Liver (tissue), 9 donors: ENCODE data around the gene PRKD1. TPM values are rescaled to one million over a fixed set of nuclear protein-coding genes. Genes with fewer than 3 reads are reported as not detected.

Source experiments
- DNase-seq: peaks from one replicate; pipeline ENCODE4 v3.0.0-alpha.2; 2017; ENCODE audit warnings: low spot score
- H3K27ac ChIP-seq, 2 donors: one replicate each; pipeline ENCODE4 v1.7.0; 2013; ENCODE audit warnings: inconsistent platforms in 2 of 2, low read length in 2 of 2, control low read depth in 1 of 2, low read depth in 1 of 2, mild to moderate bottlenecking in 1 of 2
- H3K27me3 ChIP-seq, 4 donors: one replicate each; pipeline versions ENCODE4 v1.6.1 to v1.7.0; 2013; ENCODE audit warnings: low read length in 3 of 4, inconsistent platforms in 1 of 4, mild to moderate bottlenecking in 1 of 4, moderate library complexity in 1 of 4; ENCODE audit not compliant: control insufficient read depth in 4 of 4, insufficient read depth in 4 of 4
- H3K36me3 ChIP-seq, 4 donors: one replicate each; pipeline versions ENCODE4 v1.6.1 to v1.7.0; 2013; ENCODE audit warnings: low read length in 3 of 4, mild to moderate bottlenecking in 3 of 4, low read depth in 1 of 4, moderate library complexity in 1 of 4; ENCODE audit not compliant: control insufficient read depth in 4 of 4, insufficient read depth in 3 of 4
- H3K4me1 ChIP-seq, 4 donors: one replicate each; pipeline versions ENCODE4 v1.6.1 to v1.7.0; 2013; ENCODE audit warnings: low read length in 3 of 4, mild to moderate bottlenecking in 3 of 4, moderate library complexity in 1 of 4; ENCODE audit not compliant: control insufficient read depth in 4 of 4, insufficient read depth in 4 of 4
- H3K4me3 ChIP-seq, 3 donors: one replicate each; pipeline versions ENCODE4 v1.6.1 to v1.7.0; 2013; ENCODE audit warnings: low read length in 3 of 3, control low read depth in 1 of 3, low read depth in 1 of 3, mild to moderate bottlenecking in 1 of 3
- H3K9ac ChIP-seq, 2 donors: one replicate each; pipeline ENCODE4 v1.7.0; 2013; ENCODE audit warnings: low read length in 2 of 2, mild to moderate bottlenecking in 2 of 2, moderate library complexity in 2 of 2, control low read depth in 1 of 2, low read depth in 1 of 2
- H3K9me3 ChIP-seq, 4 donors: one replicate each; pipeline versions ENCODE4 v1.6.1 to v1.7.0; 2013; ENCODE audit warnings: low read length in 3 of 4; ENCODE audit not compliant: control insufficient read depth in 4 of 4
- CTCF ChIP-seq: fragments of 150-350 bp; IDR thresholded peaks from 2 replicates; pipeline ENCODE4 v1.5.1; 2017; ENCODE audit warnings: improper control_type of control experiment, low read depth, low read length; ENCODE audit not compliant: missing input control
- EGR1 ChIP-seq, 2 donors: IDR thresholded peaks; 2 replicates each; pipeline ENCODE4 v1.6.1; 2016 to 2018; ENCODE audit warnings: antibody characterized with exemption in 2 of 2, low read depth in 2 of 2
- FOXA1 ChIP-seq: IDR thresholded peaks from 2 replicates; pipeline ENCODE4 v1.6.1; 2016; ENCODE audit warnings: antibody characterized with exemption
- FOXA2 ChIP-seq: IDR thresholded peaks from 2 replicates; pipeline ENCODE4 v1.6.1; 2016; ENCODE audit warnings: antibody characterized with exemption
- HNF4A ChIP-seq, 2 donors: conservative IDR thresholded peaks; 2 replicates each; pipeline ENCODE4 v1.6.1; 2016; ENCODE audit warnings: antibody characterized with exemption in 2 of 2, mild to moderate bottlenecking in 2 of 2
- HNF4G ChIP-seq: IDR thresholded peaks from 2 replicates; pipeline ENCODE4 v1.6.1; 2016; ENCODE audit warnings: antibody characterized with exemption
- JUND ChIP-seq, 2 donors: IDR thresholded peaks; 2 replicates each; pipeline ENCODE4 v1.6.1; 2016; ENCODE audit warnings: antibody characterized with exemption in 2 of 2
- MAX ChIP-seq: IDR thresholded peaks from 2 replicates; pipeline ENCODE4 v1.6.1; 2016; ENCODE audit warnings: antibody characterized with exemption
- NR2F2 ChIP-seq: IDR thresholded peaks from 2 replicates; pipeline ENCODE4 v1.6.1; 2016; ENCODE audit warnings: antibody characterized with exemption
- RAD21 ChIP-seq, 2 donors: IDR thresholded peaks; 2 replicates each; pipeline ENCODE4 v1.6.1; 2016; ENCODE audit warnings: antibody characterized with exemption in 2 of 2, mild to moderate bottlenecking in 2 of 2
- REST ChIP-seq: IDR thresholded peaks from 2 replicates; pipeline ENCODE4 v1.6.1; 2016; ENCODE audit warnings: antibody characterized with exemption, mild to moderate bottlenecking
- RXRA ChIP-seq, 2 donors: IDR thresholded peaks; 2 replicates each; pipeline ENCODE4 v1.6.1; 2017 to 2018; ENCODE audit warnings: antibody characterized with exemption in 2 of 2, mild to moderate bottlenecking in 1 of 2
- SP1 ChIP-seq: IDR thresholded peaks from 2 replicates; pipeline ENCODE4 v1.6.1; 2018; ENCODE audit warnings: antibody characterized with exemption, mild to moderate bottlenecking
- YY1 ChIP-seq: IDR thresholded peaks from 2 replicates; pipeline ENCODE4 v1.6.1; 2016; ENCODE audit warnings: antibody characterized with exemption, mild to moderate bottlenecking
- WGBS: extraction: QIAGEN DNeasy Blood & Tissue Kit; methylation state at CpG from one replicate; pipeline ENCODE4 v1.1.7; 2013; 5-methylcytosine and 5-hydroxymethylcytosine counted together
- polyA plus RNA-seq, 2 donors: library from polyadenylated mRNA; stranded (reverse) in 1 of 2; unstranded in 1 of 2; fragments of 200-250 nt in 1 of 2; fragments of >200 nt in 1 of 2; fragmentation: Nextera tagmentation in 1 of 2; extraction: Ambion mirVana in 1 of 2; gene quantifications; one replicate each; pipeline versions ENCODE4 v1.2.1 to v1.2.3, GENCODE V29; 2013 to 2015
- total RNA-seq, 2 donors: library from RNA; depleted of rRNA; stranded (reverse); fragments of >200 nt; gene quantifications; one replicate each; pipeline ENCODE4 v1.2.3, GENCODE V29; 2014
- TF ChIP-seq, protein P1 (sequence below): IDR thresholded peaks from 2 replicates; pipeline ENCODE4 v1.6.1; 2016; ENCODE audit warnings: antibody characterized with exemption
- TF ChIP-seq, protein P2 (sequence below): IDR thresholded peaks from 2 replicates; pipeline ENCODE4 v1.6.1; 2016; ENCODE audit warnings: antibody characterized with exemption
- donor health status: healthy.
- donor health status: healthy.
- donor health status: healthy.
- donor health status: healthy.
- donor health status: healthy.

Gene PRKD1
- total and polyA plus RNA-seq, 4 donors, result 0.85 to 5.0 (median 0.99) TPM

GRCh38 chr14:29823816-29824215 lies 103.8 kb downstream of the PRKD1 start:
- 84% methylated on average over 5 of the region's 5 CpGs for WGBS

DNA sequence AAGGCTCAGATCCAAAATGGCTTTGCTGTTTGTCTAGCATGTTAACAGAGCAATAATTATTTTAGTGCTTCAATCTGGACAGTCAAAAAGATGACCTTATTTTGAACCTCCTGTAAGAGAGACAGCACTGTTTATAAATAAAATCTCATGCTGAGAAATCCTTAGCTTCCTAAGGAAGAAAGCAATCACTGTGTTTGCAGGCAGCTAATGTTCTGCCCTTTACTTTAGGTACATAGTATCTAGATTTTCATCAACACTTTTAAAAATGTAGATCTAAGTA lies 105.3 kb downstream of the PRKD1 start:
- DNase-seq, result no peak

More at GRCh38 chr14:29823816-29824215, 103.8 kb downstream of the PRKD1 start:
- Histone ChIP-seq H3K9ac (no peak overlapping the region), H3K4me1 (no peaks in the 10 kb centered on the region), H3K4me3 (no peak overlapping the region), H3K27ac (no peak overlapping the region), H3K36me3 (no peaks in the 10 kb centered on the region), H3K27me3 (no peaks in the 10 kb centered on the region), H3K9me3 (no peaks in the 10 kb centered on the region)
- TF ChIP-seq HNF4A (conservative IDR thresholded peaks at IDR 0.05) (no peak), EGR1 (IDR thresholded peaks at IDR 0.05; ENCODE audit: low read depth in 2 of 2) (no peak), HNF4G (no peak), CTCF (no peak), FOXA2 (no peak), SP1 (no peak), RAD21 (IDR thresholded peaks at IDR 0.05) (no peak), RXRA (IDR thresholded peaks at IDR 0.05) (no peak), JUND (IDR thresholded peaks at IDR 0.05) (no peak), YY1 (no peak), MAX (no peak), FOXA1 (no peak)
- TF ChIP-seq, protein P1, sequence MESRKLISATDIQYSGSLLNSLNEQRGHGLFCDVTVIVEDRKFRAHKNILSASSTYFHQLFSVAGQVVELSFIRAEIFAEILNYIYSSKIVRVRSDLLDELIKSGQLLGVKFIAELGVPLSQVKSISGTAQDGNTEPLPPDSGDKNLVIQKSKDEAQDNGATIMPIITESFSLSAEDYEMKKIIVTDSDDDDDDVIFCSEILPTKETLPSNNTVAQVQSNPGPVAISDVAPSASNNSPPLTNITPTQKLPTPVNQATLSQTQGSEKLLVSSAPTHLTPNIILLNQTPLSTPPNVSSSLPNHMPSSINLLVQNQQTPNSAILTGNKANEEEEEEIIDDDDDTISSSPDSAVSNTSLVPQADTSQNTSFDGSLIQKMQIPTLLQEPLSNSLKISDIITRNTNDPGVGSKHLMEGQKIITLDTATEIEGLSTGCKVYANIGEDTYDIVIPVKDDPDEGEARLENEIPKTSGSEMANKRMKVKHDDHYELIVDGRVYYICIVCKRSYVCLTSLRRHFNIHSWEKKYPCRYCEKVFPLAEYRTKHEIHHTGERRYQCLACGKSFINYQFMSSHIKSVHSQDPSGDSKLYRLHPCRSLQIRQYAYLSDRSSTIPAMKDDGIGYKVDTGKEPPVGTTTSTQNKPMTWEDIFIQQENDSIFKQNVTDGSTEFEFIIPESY, result no peak
- TF ChIP-seq, protein P2, sequence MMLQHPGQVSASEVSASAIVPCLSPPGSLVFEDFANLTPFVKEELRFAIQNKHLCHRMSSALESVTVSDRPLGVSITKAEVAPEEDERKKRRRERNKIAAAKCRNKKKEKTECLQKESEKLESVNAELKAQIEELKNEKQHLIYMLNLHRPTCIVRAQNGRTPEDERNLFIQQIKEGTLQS, result no peak
- DNase-seq, result no peak

More for the DNA sequence above, 105.3 kb downstream of the PRKD1 start:
- H3K4me1 ChIP-seq, result no peaks in the 10 kb centered on the region
- no peak overlapping the region for H3K4me3 ChIP-seq
- no peak for TF ChIP-seq NR2F2
- TF ChIP-seq REST, result no peak
- TF ChIP-seq FOXA1, result no peak
- no peak for TF ChIP-seq RXRA (IDR thresholded peaks at IDR 0.05)
- no peak for TF ChIP-seq FOXA2
- H3K9ac ChIP-seq, result no peak overlapping the region
- H3K27me3 ChIP-seq, result no peaks in the 10 kb centered on the region
- H3K36me3 ChIP-seq, result no peaks in the 10 kb centered on the region
- no peak overlapping the region for H3K27ac ChIP-seq
- H3K9me3 ChIP-seq, result no peaks in the 10 kb centered on the region
